ENCODE data around the gene KIAA0825. TPM values are rescaled to one million over a fixed set of nuclear protein-coding genes. Genes with fewer than 3 reads are reported as not detected.

KIAA0825 gene
- polyA plus RNA-seq, 1 donor from 2014 or later: 5.1 TPM

DNA sequence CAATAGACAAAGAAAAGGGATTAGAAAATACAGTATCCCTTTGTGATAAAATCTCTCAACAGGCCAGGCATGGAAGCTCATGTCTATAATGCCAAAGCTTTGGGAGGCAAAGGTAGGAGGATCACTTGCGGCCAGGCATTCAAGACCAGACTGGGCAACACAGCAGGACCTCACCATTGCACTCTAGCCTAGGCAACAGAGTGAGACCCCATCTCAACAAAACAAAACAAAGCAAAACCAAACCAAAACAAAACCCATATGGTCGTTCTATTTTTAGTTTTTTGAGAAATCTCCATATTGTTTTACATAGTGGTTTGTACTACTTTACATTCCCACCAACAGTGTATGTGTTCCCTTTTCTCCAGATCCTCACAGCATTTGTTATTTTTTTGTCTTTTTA lies 193.0 kb downstream of the KIAA0825 start:
- no peak overlapping the region for H3K9ac ChIP-seq (ENCODE audit: low read length)
- no peak overlapping the region for H3K4me2 ChIP-seq (ENCODE audit: low read length)
- H2AFZ ChIP-seq (ENCODE audit: low read depth, low read length): no peak overlapping the region
- no peaks in the 10 kb centered on the region for H3K79me2 ChIP-seq (replicated peaks; ENCODE audit: insufficient read depth, low read length)
- no peak overlapping the region for H3K27ac ChIP-seq (ENCODE audit: low read length)
- H3K9me2 ChIP-seq (ENCODE audit: insufficient read depth, low read length): no peaks in the 10 kb centered on the region
- no peaks in the 10 kb centered on the region for H3F3A ChIP-seq (ENCODE audit: insufficient read depth, low read length, poor library complexity, severe bottlenecking)
- TF ChIP-seq RAD21 (conservative IDR thresholded peaks at IDR 0.05) (no peak), TAF1 (IDR thresholded peaks at IDR 0.05; ENCODE audit: low read depth) (no peak), EP300 (conservative IDR thresholded peaks at IDR 0.05; ENCODE audit: poor library complexity, severe bottlenecking) (no peak), POLR2AphosphoS5 (IDR thresholded peaks at IDR 0.05) (no peak), EZH2 (IDR thresholded peaks at IDR 0.05; ENCODE audit: borderline replicate concordance, insufficient read depth, low read length, poor library complexity, severe bottlenecking) (no peak), MXI1 (conservative IDR thresholded peaks at IDR 0.05; ENCODE audit: poor library complexity, severe bottlenecking) (no peak)
- TF ChIP-seq, protein P1, sequence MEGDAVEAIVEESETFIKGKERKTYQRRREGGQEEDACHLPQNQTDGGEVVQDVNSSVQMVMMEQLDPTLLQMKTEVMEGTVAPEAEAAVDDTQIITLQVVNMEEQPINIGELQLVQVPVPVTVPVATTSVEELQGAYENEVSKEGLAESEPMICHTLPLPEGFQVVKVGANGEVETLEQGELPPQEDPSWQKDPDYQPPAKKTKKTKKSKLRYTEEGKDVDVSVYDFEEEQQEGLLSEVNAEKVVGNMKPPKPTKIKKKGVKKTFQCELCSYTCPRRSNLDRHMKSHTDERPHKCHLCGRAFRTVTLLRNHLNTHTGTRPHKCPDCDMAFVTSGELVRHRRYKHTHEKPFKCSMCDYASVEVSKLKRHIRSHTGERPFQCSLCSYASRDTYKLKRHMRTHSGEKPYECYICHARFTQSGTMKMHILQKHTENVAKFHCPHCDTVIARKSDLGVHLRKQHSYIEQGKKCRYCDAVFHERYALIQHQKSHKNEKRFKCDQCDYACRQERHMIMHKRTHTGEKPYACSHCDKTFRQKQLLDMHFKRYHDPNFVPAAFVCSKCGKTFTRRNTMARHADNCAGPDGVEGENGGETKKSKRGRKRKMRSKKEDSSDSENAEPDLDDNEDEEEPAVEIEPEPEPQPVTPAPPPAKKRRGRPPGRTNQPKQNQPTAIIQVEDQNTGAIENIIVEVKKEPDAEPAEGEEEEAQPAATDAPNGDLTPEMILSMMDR (IDR thresholded peaks at IDR 0.05; ENCODE audit: poor library complexity, severe bottlenecking): no peak
- TF ChIP-seq, protein P2, sequence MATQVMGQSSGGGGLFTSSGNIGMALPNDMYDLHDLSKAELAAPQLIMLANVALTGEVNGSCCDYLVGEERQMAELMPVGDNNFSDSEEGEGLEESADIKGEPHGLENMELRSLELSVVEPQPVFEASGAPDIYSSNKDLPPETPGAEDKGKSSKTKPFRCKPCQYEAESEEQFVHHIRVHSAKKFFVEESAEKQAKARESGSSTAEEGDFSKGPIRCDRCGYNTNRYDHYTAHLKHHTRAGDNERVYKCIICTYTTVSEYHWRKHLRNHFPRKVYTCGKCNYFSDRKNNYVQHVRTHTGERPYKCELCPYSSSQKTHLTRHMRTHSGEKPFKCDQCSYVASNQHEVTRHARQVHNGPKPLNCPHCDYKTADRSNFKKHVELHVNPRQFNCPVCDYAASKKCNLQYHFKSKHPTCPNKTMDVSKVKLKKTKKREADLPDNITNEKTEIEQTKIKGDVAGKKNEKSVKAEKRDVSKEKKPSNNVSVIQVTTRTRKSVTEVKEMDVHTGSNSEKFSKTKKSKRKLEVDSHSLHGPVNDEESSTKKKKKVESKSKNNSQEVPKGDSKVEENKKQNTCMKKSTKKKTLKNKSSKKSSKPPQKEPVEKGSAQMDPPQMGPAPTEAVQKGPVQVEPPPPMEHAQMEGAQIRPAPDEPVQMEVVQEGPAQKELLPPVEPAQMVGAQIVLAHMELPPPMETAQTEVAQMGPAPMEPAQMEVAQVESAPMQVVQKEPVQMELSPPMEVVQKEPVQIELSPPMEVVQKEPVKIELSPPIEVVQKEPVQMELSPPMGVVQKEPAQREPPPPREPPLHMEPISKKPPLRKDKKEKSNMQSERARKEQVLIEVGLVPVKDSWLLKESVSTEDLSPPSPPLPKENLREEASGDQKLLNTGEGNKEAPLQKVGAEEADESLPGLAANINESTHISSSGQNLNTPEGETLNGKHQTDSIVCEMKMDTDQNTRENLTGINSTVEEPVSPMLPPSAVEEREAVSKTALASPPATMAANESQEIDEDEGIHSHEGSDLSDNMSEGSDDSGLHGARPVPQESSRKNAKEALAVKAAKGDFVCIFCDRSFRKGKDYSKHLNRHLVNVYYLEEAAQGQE (IDR thresholded peaks at IDR 0.05; ENCODE audit: borderline replicate concordance): no peak
- no peaks in the 10 kb centered on the region for H3K27me3 ChIP-seq (ENCODE audit: insufficient read depth, low read depth, low read length)
- no peaks in the 10 kb centered on the region for H3K36me3 ChIP-seq (ENCODE audit: insufficient read depth, low read length)
- no peaks in the 10 kb centered on the region for H3K9me3 ChIP-seq (ENCODE audit: low read length)
- no peaks in the 10 kb centered on the region for H4K20me1 ChIP-seq (ENCODE audit: insufficient read depth)
- no peak overlapping the region for H3K4me3 ChIP-seq (ENCODE audit: low read length)

DNA sequence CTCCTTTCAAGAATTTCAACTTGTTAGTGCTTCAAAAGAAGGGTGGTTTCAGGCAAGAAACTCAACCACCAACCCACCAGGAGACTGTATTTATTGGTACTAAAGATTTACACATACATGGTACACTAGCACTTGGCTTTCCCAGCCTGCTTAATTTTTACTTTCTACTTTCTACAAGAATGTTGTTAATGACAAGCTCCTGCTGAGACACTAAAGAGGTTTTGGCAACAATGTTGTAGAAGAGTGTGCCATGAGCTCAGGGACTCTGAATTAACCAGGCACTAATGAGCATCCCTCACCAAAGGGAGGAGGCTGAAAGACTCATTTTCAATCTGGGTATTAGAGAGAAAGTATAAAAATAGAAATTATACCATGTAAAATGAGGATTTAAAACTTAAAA lies 195.0 kb downstream of the KIAA0825 start:
- no peaks in the 10 kb centered on the region for H3F3A ChIP-seq (ENCODE audit: insufficient read depth, low read length, poor library complexity, severe bottlenecking)
- H3K4me3 ChIP-seq (ENCODE audit: low read length): no peak overlapping the region
- H3K79me2 ChIP-seq (replicated peaks; ENCODE audit: insufficient read depth, low read length): no peaks in the 10 kb centered on the region
- no peaks in the 10 kb centered on the region for H4K20me1 ChIP-seq (ENCODE audit: insufficient read depth)
- no peak overlapping the region for H2AFZ ChIP-seq (ENCODE audit: low read depth, low read length)
- no peak overlapping the region for H3K27ac ChIP-seq (ENCODE audit: low read length)
- no peaks in the 10 kb centered on the region for H3K36me3 ChIP-seq (ENCODE audit: insufficient read depth, low read length)
- H3K4me2 ChIP-seq (ENCODE audit: low read length): no peak overlapping the region
- H3K9me2 ChIP-seq (ENCODE audit: insufficient read depth, low read length): no peaks in the 10 kb centered on the region
- no peaks in the 10 kb centered on the region for H3K9me3 ChIP-seq (ENCODE audit: low read length)
- no peak overlapping the region for H3K9ac ChIP-seq (ENCODE audit: low read length)
- H3K27me3 ChIP-seq (ENCODE audit: insufficient read depth, low read depth, low read length): no peaks in the 10 kb centered on the region
- no peak for TF ChIP-seq TAF1 (IDR thresholded peaks at IDR 0.05; ENCODE audit: low read depth)
- TF ChIP-seq EP300 (conservative IDR thresholded peaks at IDR 0.05; ENCODE audit: poor library complexity, severe bottlenecking): no peak
- no peak for TF ChIP-seq EZH2 (IDR thresholded peaks at IDR 0.05; ENCODE audit: borderline replicate concordance, insufficient read depth, low read length, poor library complexity, severe bottlenecking)
- TF ChIP-seq, protein P2 (IDR thresholded peaks at IDR 0.05; ENCODE audit: borderline replicate concordance): no peak
- no peak for TF ChIP-seq MXI1 (conservative IDR thresholded peaks at IDR 0.05; ENCODE audit: poor library complexity, severe bottlenecking)
- TF ChIP-seq POLR2AphosphoS5 (IDR thresholded peaks at IDR 0.05): no peak
- TF ChIP-seq, protein P1 (IDR thresholded peaks at IDR 0.05; ENCODE audit: poor library complexity, severe bottlenecking): no peak
- no peak for TF ChIP-seq RAD21 (conservative IDR thresholded peaks at IDR 0.05)
- TF ChIP-seq SMC3 (conservative IDR thresholded peaks at IDR 0.05; ENCODE audit: poor library complexity): no peak
